GM18520 (cell line): ENCODE measurements around the gene SRRM5.
"Not testable (repeated sequence)": the region's sequence is repeated elsewhere in the genome, so short reads cannot be mapped to it uniquely, and the experiment has no call there.

Experiments
- ATAC-seq: cut with Tn5 transposase; IDR thresholded peaks from one replicate; pipeline ENCODE4 v1.9.1; 2021; ENCODE audit not compliant: unreplicated experiment

The SRRM5 gene

DNA sequence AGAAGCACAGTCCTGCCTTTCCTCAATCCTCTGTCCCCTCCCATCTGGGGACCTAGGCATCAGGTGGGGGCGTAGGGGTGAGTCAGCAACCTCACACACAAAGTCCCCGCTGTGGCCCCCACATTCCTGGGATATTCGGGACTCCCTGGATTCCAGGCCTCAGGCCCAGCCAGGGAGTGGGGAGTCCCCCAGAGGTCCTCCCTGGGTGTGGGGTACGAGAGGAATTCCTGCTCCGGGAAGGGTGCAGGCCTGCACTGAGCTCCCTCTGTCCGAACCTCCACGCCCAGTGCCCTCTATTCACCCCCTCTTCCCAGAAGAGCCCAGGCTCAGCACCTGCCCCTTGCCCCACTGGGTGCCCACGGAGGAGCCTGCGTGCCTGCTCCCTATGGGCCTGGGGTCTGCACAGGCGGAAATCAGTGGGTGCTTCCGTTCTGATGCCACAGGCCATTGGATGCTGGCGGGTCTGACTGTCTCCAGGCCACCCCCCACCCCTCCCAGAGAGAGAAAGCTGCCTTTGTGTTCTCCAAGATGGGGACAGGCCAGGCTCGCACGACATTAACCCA is 24.3 kb downstream of the SRRM5 start:
- no peak for ATAC-seq

- no peak for ATAC-seq
Measured at GRCh38 chr19:43638214-43638994, 26.5 kb downstream of the SRRM5 start.

GRCh38 chr19:43638995-43639518 is 27.2 kb downstream of the SRRM5 start:
- ATAC-seq: no peak

- no peak for ATAC-seq
Measured at GRCh38 chr19:43639519-43640423, 27.9 kb downstream of the SRRM5 start, which contains the start of gene CADM4. TSS of gene CADM4 (minus strand) at chr19:43639850. CDS start at chr19:43639790, 60 bp downstream.

DNA sequence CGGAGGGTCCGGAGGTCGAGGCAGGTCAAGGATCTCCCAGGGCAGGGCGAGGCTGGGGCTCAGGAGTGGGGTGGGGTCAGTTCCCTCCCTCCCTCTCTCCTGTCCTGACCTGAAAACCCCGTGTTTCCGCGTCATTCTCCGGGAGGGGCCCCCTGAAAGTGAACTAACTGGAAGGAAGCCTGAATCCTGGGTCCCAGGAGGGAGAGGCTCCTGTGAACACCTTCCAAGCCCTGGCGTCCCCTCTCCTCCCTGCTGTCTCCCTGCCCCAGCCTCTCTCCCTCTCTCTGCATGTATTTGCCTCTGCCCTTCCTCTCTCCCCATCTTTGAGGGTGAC is 28.5 kb downstream of the SRRM5 start:
- no peak for ATAC-seq

DNA sequence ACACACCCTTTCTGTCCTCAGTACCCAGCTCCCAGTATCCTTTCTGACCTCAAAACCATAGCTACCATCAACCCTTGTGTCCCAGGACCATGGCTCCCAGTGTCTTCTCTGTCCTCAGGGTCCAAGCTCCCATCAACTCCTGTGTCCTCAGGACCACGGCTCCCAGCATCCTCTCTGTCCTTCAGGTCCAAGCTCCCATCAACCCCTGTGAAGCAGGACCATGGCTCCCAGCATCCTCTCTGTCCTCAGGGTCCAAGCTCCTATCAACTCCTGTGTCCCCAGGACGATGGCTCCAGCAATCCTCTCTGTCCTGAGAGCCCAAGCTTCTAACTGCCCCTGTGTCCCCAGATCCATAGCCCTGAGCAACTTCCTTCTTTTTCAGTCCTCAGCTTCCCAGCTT is 29.4 kb downstream of the SRRM5 start:
- no peak for ATAC-seq

GRCh38 chr19:43642531-43642930 is 30.6 kb downstream of the SRRM5 start:
- no peak for ATAC-seq

DNA sequence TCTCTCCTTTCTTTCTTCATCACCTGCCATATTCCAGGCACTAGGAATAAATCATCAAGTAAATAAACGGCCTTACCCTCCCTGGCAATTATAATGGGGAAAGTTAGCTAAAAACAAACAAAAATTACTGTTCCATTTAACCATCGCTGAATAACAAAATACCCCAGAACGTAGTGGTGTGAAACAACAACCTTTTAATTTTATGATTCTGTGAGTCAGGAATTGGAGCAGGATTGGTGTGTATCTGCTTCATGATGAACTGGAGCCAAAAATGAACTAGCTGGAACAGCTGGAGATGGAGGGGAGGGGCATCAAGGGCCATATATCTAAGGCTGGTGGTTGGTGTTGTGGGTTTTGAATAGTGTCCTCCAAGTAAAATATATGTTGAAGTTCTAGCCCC is 31.4 kb downstream of the SRRM5 start:
- no peak for ATAC-seq

DNA sequence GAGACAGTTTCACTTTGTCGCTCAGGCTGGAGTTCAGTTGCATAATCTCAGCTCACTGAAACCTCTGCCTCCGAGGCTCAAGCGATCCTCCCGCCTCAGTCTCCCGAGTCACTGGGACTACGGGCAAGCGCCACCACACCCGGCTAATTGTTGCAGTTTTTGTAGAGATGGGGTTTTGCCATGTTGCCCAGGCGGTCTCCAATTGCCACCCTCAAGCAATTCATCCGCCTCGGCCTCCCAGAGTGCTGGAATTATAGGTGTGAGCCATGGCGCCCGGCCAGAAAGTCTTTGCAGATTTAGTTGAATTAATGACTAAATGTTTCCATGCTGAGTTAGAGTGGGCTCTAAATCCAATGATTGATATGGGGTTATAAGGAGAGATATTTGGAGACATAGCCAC is 32.3 kb downstream of the SRRM5 start:
- no peak for ATAC-seq

- ATAC-seq: no peak
Measured at GRCh38 chr19:43648633-43649032, 36.7 kb downstream of the SRRM5 start.

GRCh38 chr19:43649514-43649913 is 37.6 kb downstream of the SRRM5 start:
- no peak for ATAC-seq

DNA sequence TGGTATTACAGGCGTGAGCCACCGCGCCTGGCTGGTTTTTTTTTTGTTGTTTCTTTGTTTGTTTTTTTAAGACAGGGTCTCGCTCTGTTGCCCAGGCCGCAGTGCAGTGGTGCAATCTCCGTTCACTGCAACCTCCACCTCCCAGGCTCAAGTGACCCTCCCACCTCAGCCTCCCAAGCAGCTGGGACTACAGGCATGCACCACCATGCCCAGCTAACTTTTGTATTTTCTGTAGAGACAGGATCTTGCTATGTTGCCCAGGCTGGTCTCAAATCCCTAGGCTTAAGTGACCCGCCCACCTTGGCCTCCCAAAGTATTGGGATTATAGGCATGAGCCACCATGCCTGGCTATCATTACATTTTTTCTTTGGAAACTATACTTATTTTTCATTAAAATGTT is 38.4 kb downstream of the SRRM5 start:
- ATAC-seq: not testable (repeated sequence)

- no peak for ATAC-seq
Measured at GRCh38 chr19:43651758-43652545, 40.1 kb downstream of the SRRM5 start.

- no peak for ATAC-seq
Measured at GRCh38 chr19:43652546-43652874, 40.6 kb downstream of the SRRM5 start.

GRCh38 chr19:43656436-43656835 is 44.5 kb downstream of the SRRM5 start:
- ATAC-seq: no peak

- ATAC-seq: no peak
Measured at GRCh38 chr19:43658001-43658400, 46.1 kb downstream of the SRRM5 start.

DNA sequence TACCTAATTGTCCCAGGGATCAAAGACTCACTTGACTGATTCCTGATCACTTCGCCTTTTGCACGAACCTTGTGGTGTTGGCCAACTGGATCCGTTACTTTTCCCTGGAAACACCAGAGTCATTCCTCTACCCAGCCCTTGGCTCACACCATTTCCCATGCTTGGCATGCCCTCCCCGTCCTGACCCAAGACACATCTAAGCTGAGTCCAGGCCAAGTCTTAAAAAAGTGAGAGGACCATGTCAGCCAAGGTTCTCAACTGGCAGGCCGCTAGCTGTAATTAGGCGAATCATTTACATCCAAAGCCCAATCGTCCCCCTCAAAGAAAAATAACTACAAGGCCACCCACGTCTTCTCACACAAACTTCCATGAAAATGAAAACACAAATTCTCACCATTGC is 46.6 kb downstream of the SRRM5 start:
- ATAC-seq: no peak

DNA sequence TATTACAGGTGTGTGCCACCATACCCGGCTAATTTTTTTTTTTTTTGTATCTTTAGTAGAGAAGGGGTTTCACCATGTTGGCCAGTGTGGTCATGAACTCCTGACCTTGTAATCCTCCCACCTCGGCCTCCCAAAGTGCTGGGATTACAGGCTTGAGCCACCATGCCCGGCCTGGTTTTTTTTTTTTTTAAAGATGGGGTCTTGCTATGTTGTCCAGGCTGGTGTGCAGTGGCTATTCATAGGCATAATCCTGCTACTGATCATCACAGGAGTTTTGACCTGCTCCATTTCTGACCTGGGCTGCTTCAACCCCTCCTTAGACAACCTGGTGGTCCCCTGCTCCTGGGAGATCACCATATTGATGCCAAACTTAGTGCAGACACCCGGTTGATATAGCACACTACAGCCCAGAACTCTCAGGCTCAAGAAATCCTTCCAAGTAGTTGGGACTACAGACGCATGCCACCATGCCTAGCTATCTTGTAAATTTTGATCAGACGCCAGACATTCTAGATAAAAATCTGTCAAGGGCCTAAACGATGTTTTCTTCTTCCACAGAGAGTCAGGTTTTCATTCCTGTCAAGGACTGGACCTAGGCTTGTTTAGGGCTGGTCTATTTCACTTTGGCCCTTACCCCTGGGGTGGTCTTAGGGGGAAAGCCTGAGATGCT is 48.5 kb downstream of the SRRM5 start:
- no peak for ATAC-seq

GRCh38 chr19:43660971-43661360 is 49.1 kb downstream of the SRRM5 start:
- ATAC-seq: no peak

DNA sequence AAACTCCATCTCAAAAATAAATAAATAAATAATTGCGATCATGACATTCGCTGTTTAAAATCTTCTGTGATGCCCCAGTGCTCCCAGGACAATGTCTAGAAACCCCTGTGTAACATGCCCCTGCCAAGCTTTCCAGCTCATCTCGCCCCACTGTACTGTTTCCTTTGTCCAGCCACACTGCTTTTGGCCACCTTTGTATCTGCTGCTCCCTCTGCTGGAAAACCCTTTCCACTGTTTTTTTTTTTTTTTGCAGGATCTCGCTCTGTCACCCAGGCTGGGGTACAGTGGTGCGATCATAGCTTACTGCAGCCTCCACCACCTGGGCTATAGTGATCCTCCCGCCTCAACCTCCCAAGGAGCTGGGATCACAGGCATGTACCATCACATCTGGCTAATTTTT is 50.6 kb downstream of the SRRM5 start:
- no peak for ATAC-seq
